CD4-positive, alpha-beta T cell treated with Interleukin-15 for 1 hour (primary cell): Measurements from ENCODE around the gene DNAJC5.
"Not testable (repeated sequence)": the region's sequence is repeated elsewhere in the genome, so short reads cannot be mapped to it uniquely, and the experiment has no call there.

ENCODE experiments used
- DNase-seq: peaks from one replicate; pipeline ENCODE4 v3.0.0-alpha.2; 2020

DNAJC5 gene

DNA sequence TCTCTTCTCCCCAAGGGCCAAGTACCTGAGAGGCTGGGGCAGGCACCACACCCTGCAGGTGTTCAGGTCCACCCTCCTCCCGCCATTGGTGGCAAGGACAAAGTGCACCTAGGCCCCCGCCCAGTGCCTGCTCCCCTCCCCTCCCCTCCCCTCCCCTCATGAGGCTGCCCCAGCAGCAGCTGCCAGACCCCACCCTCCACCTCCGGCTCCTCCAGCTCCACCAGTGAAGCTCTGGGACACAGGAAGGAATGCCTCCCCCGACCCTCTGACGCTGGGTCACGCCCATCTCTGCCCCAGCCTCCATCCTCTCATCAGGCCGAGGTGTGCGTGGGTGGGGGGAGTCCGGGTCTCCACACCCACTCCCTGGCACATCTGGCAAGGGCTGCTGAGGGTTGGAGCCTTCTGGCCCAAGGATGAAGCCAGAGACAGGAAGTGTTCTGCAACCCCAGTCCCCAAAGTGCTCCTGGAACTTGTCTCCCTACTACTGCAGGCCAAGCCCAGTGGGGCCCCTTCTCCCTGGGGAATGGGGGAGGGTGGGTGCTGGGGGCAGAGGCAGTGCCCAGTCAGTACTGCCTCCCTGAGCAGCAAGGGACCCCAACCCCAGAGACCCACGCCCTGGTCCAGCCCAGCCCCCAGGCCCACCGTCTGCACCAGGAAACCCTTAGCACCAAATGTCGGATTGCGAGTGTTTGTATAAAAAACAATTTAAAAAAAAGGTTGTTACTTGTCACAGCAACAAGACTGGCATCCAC, 62.9 kb downstream of the DNAJC5 start:
- no peak for DNase-seq

DNA sequence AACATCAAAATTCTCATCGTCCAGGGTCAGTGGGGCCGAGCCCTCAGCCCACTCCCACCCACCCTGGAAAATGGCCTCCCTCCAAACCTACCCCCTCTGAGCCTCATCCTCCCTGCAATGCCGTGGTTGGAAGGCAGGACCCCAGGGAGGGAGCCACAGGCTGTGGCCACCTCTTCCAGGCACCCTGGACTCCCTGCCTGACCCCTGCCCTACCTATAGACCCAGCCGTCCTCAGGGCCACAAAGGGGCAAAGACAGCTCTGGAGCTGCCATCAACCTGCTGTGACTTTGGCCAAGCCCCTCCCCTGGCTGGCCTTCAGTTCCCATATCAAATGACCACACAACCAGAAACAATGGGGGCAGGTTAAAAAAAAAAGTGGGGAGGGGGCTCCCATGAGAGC, 63.5 kb downstream of the DNAJC5 start:
- no peak for DNase-seq

DNA sequence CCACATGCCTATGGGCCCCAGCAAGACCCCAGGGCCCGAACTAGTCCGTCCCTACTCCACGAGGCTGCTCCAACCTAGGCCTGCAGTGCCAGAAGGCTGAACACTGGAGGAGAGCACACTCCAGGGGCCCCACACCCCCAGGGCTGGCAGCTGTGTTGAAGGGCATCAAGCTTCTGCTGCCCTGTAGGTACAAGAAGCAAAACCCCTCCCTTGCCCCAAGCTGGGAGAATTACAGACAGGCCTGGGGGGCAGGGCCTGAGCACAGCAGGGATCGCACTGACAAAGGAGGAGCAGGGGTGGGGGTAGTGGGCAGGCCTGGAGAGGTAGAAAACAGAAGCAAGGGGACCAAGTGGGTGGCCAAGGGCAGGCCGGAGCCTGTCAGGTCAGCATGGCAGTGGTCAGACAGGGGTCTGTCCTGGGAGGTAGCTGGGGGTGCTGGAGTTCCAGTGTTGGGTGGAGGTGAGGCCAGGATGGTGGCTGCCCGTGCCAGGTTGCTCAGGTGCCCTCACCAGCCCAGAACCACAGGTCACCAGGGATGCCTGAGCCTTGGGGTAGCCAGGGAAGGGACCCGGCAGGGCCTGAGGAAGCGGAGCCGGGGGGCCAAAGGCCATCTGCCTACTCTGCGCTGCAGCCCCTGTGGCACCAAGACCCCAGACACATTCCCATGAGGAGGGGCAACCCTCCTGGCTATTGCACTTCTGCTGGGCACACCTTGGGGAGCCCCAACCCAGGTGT, 64.2 kb downstream of the DNAJC5 start:
- DNase-seq: no peak

DNA sequence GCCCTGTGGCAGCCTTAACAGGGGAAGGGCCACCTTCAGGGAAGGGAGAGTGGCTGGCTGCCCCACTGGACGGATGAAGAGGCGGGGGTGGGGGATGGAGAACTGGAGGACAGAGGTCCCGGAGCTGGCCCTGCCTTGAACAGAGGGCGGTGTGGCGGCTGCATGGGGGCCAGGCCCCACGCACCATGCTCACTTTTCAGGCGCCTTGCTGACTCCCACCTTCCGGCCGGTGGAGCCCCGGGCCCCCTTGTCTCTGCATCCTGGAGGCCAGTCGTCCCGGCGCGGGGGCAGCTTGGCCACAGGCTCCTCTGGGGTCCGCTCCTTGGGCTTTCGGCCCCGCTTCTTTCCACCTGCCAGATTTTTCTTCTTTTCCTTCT, 64.8 kb downstream of the DNAJC5 start:
- DNase-seq: no peak

DNA sequence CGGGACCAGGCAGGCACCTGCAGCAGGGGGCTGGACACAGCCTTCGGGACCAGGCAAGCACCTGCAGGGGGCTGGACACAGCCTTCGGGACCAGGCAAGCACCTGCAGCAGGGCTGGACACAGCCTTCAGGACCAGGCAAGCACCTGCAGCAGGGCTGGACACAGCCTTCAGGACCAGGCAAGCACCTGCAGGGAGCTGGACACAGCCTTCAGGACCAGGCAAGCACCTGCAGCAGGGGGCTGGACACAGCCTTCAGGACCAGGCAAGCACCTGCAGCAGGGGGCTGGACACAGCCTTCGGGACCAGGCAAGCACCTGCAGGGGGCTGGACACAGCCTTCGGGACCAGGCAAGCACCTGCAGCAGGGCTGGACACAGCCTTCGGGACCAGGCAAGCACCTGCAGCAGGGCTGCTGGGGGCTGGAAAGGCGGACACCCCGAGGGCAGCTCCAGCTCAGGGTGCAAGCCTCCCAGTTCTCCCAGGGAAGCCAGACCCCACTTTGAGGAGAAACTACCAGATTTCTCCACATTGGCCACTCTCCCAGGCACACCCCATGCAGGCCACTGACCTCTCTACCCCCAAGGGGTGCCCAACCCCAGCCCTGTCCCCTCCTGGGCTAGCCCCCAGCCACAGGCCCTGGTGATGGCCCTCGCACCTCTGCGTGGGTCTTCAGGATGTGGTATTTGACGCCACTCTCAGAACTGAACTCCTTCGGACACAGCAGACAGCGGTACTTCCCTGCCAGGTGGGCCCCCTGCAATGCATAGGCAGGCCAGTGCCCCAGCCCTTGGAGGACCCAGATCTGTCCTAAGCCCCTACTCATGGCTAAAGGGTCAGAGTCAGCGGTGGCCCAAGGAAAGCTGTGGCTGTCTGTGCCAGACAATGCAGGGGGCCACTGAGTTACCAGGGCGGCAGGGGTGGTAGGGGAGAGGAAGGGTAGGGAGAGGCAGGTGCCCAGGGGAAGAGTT, 66.0 kb downstream of the DNAJC5 start:
- not testable (repeated sequence) for DNase-seq

DNA sequence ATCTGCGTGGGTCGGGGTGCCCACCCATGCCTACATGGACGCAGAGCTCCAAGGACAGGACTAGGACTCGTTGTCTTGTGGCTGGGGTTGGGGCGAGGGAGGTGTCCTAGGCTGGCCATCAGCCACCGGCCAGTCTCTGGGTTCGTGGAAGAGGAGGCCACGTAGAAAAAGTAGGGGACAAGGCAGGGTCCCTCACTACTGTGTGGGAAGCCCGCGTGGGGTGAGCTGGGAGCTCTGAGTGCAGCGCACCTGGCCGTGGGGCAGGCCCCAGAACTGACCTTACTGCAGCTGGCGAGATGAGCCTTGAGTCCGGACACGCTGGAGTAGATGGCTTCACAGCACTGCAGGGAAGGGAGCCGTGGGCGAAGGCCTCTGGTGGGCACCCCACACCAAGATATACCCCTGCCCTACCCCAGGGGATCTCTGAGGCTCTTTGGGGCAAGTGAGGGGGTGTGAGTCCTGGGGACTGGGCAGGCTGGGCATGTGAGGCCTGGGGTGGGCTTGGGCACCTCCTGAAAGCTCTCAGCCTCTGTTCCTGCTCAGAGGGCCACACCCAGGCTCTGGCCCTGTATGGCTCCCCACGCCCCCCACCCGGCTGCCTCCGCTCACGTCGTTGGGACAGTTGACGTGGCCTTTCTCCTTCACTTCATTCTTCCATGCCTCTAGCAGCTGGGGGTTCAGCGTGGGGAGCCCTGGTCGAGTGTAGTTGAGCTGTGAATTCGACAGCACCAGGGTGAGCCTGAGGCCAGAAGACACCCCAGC, 66.9 kb downstream of the DNAJC5 start:
- peak; percentile 11 for DNase-seq

DNA sequence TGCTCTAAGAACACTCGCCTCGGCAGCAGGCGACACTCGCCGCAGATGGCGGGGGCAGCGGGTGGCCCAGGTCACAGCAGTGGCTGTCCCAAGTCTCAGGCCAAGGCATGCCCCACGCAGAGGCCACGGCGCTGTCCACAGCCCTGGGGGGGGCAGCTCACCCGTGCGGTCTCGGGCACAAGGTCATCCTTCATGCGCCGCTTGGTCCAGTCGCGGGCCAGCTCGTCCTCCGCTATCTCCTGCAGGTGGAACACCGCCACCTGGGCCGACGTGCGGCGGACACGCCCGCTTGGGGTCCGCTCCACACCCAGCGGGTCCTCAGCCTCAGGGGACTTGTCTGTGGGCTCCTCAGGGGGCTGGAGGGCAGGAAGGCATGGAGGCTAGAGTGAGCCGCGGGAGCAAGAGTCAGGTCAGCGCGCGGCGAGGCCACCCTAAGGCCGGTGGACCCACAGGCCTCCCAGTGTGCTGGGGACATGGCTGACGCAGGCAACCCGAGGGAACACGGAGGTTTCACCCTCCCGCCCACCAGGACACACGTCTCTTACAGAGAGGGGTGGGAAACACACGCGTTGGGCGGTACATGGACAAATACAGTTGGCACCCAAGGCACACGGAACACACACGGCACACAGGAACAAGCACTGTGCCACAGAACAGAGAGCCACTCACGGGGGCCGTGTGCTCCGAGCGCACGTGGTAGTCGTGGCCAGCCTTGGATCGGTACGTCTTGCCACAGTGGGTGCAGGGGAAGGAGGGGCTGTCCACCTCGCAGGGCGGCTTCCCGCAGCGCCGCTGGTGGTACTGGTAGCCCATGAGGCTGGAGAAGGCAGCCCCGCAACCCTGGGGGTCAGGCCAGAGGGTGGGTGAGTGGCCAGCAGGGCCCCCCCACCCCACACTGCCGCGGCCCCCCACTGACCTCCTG, 67.8 kb downstream of the DNAJC5 start:
- DNase-seq: no peak

DNA sequence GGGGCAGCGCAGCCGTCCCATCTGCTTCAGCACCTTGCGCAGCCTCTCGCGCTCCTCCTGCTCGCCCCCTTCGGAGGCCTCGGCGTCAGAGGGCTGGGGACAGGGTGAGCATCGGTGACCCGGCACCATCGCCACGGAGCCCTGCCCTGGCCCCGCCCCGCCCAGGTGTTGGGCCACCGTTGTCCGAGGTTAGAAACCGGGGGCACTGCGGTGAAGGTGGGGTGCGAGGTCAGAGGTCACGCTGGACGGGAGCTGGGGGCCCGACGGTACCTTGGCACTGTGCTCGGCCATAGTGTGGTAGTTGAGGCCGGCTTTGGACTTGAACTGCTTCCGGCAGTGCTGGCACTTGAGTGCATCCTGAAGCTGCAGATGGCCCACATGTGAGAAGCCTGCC, 68.4 kb downstream of the DNAJC5 start:
- DNase-seq: no peak

DNA sequence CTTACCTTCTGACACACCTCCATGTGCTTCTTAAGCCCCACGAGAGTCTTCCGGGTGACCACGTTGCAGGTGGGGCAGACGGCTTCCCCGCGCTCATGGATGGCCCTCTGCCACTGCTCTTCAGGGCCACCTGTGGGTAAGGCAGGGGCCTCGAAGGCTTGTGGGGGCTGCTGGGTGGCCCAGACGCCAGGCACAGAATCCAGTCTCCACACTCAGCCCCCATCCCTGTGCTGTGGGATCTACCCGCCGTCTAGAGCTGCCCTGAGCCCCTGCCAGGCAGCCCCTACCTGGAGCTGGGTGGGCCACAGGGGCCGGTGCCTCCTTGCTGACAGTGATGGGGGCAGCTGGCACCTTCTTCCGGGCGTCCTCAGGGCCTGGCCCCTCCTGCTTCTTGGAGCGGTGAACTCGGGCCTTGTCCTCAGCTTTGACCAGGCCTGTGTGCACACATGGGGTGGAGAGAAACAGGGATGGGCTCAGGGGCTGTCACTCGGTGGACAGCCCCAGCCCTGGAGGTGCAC, 68.9 kb downstream of the DNAJC5 start:
- DNase-seq: no peak

DNA sequence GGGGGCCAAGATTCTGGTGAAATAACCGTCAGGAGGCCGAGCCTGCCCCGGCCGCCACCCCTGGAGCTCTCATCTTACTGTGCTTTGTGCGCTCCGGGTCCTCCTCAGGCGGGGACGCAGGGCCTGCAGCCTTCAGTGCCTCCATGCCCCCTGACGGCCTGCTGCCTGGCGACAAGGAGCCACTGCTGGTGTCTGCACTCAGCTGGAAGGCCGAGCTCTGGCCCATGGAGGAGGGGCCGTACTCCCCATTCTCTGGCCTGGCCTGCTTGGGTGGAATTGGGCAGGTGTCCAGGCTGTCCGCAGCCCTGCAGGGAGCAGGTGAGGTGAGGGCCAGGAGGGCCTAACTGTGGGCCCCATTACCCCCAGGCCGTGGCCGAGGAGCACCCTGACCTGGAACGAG, 69.5 kb downstream of the DNAJC5 start:
- DNase-seq: no peak

DNA sequence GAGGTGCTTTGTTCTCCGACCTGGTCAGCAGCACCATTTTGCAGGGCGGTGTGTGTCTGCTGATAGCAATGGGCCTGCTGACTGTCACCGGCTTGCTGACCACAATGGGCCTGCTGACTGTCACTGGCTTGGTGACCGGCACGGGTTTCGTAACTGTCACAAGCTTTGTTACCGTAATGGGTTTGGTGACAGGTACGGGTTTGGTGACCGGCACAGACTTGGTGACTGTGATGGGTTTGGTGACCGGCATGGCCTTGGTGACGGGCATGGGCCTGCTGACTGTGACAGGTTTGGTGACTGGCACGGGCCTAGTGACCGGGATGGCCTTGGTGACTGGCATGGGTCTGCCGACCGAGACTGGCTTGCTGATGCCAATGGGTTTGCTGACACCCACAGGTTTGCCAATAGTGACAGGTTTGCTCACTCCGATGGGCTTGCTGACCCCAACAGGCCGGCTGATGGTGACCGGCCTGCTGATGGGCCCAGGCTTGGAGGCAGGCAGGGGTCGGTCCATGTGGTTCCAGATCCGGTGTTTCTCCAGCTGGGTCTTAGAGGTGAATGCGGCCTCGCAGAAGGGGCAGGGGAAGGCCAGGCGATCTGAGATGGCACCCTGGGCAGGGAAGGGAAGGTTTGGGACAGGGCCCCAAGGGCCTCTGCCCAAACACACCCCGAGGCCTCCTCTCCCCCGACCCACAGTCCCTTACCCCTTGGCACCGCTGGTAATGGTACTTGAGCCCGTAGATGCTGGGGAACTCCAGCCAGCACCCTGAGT, 71.4 kb downstream of the DNAJC5 start:
- DNase-seq: no peak

DNA sequence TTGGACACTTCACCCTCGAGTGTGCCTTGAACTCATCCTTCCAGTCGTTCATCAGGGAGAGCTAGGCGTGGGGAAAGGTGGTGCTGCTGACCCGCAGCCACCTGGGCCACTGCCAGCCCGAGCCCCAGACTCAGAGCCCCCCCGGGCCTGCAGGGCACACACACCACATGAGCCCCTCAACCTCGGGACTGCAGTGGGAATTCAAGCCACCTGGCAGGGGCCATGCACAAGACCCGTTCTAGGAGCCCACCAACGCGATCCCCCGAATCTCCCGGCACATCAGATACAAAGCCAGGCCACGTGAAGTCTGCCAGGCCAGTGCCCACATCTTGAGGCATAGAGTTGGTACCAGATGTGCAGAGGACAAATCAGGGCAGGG, 72.0 kb downstream of the DNAJC5 start:
- DNase-seq: no peak

DNA sequence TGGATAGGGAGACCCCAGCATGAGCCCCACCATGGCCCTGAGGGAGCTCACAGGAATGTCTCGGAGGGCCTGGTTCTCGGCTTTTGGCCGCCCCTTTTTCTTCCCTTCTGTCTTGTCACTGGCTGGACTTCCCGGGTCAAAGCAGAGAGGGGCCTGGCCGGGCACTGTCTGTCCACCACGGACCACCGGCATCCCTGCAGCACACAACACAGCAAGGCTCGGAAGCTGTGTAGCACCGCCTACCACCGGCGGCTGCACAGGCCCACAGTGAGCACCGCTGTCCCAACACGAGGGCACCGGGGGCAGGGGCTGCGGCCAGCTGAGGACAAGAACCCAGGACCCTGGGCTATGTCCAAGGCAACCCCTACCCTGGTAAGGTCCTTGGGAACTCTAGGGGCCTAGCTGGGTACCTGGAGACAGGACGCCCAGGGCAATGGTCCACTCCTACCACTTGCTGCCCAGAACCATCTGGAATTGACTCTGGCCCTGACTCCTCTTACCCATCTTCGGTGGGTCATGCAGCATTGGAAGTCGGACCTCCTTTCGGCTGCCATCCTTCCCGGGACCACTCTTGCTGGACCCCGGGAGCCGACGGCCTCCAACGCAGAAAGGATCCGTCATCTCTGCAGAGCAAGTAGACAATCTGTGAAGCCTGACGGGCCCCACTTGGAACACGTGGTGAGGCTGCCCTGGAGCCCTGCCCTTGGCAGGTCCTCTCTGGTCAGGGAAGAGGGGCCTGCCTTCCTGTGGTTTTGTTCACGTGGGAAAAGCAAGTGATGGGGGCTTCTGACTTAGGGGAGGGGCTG, 72.6 kb downstream of the DNAJC5 start:
- DNase-seq: no peak

DNA sequence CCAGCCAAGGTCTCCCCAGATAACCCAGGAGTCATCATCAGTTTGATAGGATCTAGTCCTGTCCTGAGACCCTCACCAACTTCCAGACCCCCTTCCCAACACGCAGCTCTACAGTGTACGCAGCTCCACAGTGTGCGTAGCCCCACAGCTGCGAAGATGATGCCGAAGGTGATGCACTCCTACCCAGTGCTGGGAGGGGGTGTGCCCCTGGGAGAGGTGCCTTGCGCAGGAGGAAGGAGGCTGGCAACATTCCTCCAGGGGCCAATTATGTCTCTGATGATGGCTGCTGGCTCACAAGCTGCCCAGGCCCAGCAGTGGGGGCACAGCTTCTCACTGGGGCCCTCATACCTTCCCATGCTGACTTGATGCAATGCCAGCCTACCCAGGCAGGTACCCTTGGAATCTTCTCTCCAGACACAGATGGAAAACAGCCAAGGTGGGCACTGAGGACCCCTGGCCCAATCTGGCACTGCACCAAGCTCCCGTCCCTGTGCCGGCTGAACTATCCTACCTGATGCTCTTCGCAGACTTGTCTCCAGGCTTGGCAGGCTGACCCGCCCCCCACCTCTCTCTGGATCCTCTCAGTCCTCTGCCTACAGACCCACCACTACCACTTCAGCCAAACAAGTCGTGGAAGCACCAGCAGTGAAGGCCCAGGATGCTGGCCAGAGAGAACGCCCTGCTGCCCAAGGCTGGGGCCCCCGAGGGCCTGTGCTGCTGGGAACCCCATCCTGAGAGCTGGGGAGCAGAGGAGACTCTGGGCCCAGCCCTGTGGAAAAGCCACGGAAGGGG, 73.4 kb downstream of the DNAJC5 start:
- no peak for DNase-seq

DNA sequence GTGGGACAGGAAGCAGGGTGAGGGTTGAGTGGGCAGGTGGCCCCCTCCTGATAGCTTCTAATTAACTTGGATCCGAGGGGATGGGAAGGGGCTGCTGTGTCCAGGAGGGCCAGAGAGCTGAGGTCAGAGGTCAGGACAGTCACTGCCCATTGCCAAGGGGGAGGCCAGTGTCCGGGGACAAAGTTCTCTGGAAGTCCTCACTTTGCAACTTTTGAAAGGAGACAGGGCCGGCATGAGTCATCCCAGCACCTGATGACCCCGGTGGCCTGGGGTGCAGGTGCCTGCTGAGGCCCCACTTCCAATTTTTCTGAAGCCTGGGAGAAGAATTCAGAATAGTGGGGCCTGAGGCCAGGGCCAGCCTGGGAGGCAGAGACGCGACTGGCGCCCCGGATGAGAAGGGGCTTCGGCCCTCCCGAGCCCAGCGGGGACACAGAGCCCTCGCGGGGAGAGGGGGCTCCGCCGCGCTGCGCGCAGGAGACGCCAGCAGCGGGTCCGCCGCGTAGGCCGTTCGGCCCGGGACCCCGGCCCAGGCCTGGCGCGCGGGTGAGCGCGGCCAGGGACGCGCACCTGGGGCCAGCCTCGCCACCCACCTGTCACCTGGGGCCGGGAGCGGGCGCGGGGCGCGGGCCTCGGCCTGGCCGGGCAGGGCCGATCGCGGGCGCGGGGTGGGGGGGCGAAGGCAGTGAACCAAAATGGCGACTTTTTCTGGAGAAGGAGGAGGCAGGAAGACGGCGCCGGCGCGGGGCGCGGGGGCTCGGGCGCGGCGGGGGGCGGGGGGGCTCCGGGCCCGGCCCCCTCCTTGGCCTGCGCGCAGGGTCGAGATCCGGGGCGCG, 74.2 kb downstream of the DNAJC5 start:
- DNase-seq: no peak

DNA sequence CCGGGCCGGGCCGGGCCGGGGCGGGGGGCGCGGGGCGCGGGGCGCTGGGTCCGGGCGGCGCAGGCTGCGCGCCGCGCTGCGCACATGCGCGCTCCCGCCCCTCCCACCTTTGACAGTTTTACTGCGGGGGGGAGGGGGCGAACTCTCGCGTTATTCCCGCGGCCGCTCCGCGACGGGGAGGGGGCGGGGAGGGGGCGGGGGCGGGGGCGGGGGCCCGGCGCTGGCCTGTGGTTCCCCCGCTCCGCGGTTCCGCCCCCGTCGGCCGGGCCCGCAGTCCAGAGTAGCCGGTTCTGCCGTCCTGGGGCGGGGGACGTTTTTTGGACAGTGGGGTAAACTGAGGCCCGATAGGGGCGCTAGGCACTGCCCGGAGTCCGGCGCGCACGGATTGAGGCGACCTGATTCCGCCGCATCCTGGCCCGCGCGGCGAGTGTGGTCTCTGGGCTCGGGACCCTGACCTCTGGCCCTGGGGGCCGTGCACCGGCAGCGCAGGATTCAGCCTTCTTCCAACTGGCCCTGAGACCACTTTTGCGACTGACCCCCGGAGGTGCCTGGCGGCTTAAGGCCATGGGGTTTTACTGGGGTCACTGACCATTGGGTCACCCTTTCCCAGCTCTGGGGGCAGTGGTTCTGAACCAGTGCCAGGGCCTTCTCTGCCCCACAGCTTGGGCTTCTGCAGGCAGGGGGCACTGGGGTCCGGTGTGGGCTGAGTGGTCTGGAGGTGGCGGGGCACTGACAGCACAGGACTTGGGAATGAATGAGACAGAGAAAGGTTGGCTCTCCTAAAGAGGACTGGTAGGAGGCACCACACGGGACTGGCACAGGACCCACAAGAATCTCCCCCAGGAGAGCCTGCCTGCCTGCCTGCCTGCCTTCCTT, 75.2 kb downstream of the DNAJC5 start, which contains the start of gene ZNF512B:
TSS of gene ZNF512B (minus strand) at position 93 of the 876 bp plus-strand sequence. CDS start 1,980 bp downstream, outside the sequence.
- DNase-seq: peak; percentile 64
